Liver (tissue), 9 donors: Measurements from ENCODE around the gene SUPT20H. TPM values are rescaled to one million over a fixed set of nuclear protein-coding genes. Genes with fewer than 3 reads are reported as not detected.
A peak's percentile ranks its signal among the peaks of the same experiment; 100 is the strongest.

Experiments used
- DNase-seq: peaks from one replicate; pipeline ENCODE4 v3.0.0-alpha.2; 2017; ENCODE audit warnings: low spot score
- H3K27ac ChIP-seq, 2 donors: one replicate each; pipeline ENCODE4 v1.7.0; 2013; ENCODE audit warnings: inconsistent platforms in 2 of 2, low read length in 2 of 2, control low read depth in 1 of 2, low read depth in 1 of 2, mild to moderate bottlenecking in 1 of 2
- H3K27me3 ChIP-seq, 4 donors: one replicate each; pipeline versions ENCODE4 v1.6.1 to v1.7.0; 2013; ENCODE audit warnings: low read length in 3 of 4, inconsistent platforms in 1 of 4, mild to moderate bottlenecking in 1 of 4, moderate library complexity in 1 of 4; ENCODE audit not compliant: control insufficient read depth in 4 of 4, insufficient read depth in 4 of 4
- H3K36me3 ChIP-seq, 4 donors: one replicate each; pipeline versions ENCODE4 v1.6.1 to v1.7.0; 2013; ENCODE audit warnings: low read length in 3 of 4, mild to moderate bottlenecking in 3 of 4, low read depth in 1 of 4, moderate library complexity in 1 of 4; ENCODE audit not compliant: control insufficient read depth in 4 of 4, insufficient read depth in 3 of 4
- H3K4me1 ChIP-seq, 4 donors: one replicate each; pipeline versions ENCODE4 v1.6.1 to v1.7.0; 2013; ENCODE audit warnings: low read length in 3 of 4, mild to moderate bottlenecking in 3 of 4, moderate library complexity in 1 of 4; ENCODE audit not compliant: control insufficient read depth in 4 of 4, insufficient read depth in 4 of 4
- H3K4me3 ChIP-seq, 3 donors: one replicate each; pipeline versions ENCODE4 v1.6.1 to v1.7.0; 2013; ENCODE audit warnings: low read length in 3 of 3, control low read depth in 1 of 3, low read depth in 1 of 3, mild to moderate bottlenecking in 1 of 3
- H3K9ac ChIP-seq, 2 donors: one replicate each; pipeline ENCODE4 v1.7.0; 2013; ENCODE audit warnings: low read length in 2 of 2, mild to moderate bottlenecking in 2 of 2, moderate library complexity in 2 of 2, control low read depth in 1 of 2, low read depth in 1 of 2
- H3K9me3 ChIP-seq, 4 donors: one replicate each; pipeline versions ENCODE4 v1.6.1 to v1.7.0; 2013; ENCODE audit warnings: low read length in 3 of 4; ENCODE audit not compliant: control insufficient read depth in 4 of 4
- ATF3 ChIP-seq: IDR thresholded peaks from 2 replicates; pipeline ENCODE4 v1.6.1; 2016; ENCODE audit warnings: antibody characterized with exemption
- CTCF ChIP-seq: fragments of 150-350 bp; IDR thresholded peaks from 2 replicates; pipeline ENCODE4 v1.5.1; 2017; ENCODE audit warnings: improper control_type of control experiment, low read depth, low read length; ENCODE audit not compliant: missing input control
- FOXA2 ChIP-seq: IDR thresholded peaks from 2 replicates; pipeline ENCODE4 v1.6.1; 2016; ENCODE audit warnings: antibody characterized with exemption
- GABPA ChIP-seq, 2 donors: IDR thresholded peaks in 1 of 2; conservative IDR thresholded peaks in 1 of 2; 2 replicates each; pipeline ENCODE4 v1.6.1; 2016; ENCODE audit warnings: antibody characterized with exemption in 2 of 2, mild to moderate bottlenecking in 1 of 2, moderate library complexity in 1 of 2
- HNF4A ChIP-seq, 2 donors: conservative IDR thresholded peaks; 2 replicates each; pipeline ENCODE4 v1.6.1; 2016; ENCODE audit warnings: antibody characterized with exemption in 2 of 2, mild to moderate bottlenecking in 2 of 2
- JUND ChIP-seq, 2 donors: IDR thresholded peaks; 2 replicates each; pipeline ENCODE4 v1.6.1; 2016; ENCODE audit warnings: antibody characterized with exemption in 2 of 2
- MAX ChIP-seq: IDR thresholded peaks from 2 replicates; pipeline ENCODE4 v1.6.1; 2016; ENCODE audit warnings: antibody characterized with exemption
- NR2F2 ChIP-seq: IDR thresholded peaks from 2 replicates; pipeline ENCODE4 v1.6.1; 2016; ENCODE audit warnings: antibody characterized with exemption
- RAD21 ChIP-seq, 2 donors: IDR thresholded peaks; 2 replicates each; pipeline ENCODE4 v1.6.1; 2016; ENCODE audit warnings: antibody characterized with exemption in 2 of 2, mild to moderate bottlenecking in 2 of 2
- REST ChIP-seq: IDR thresholded peaks from 2 replicates; pipeline ENCODE4 v1.6.1; 2016; ENCODE audit warnings: antibody characterized with exemption, mild to moderate bottlenecking
- SP1 ChIP-seq: IDR thresholded peaks from 2 replicates; pipeline ENCODE4 v1.6.1; 2018; ENCODE audit warnings: antibody characterized with exemption, mild to moderate bottlenecking
- TAF1 ChIP-seq: conservative IDR thresholded peaks from 2 replicates; pipeline ENCODE4 v1.6.1; 2016; ENCODE audit warnings: antibody characterized with exemption, mild to moderate bottlenecking
- YY1 ChIP-seq: IDR thresholded peaks from 2 replicates; pipeline ENCODE4 v1.6.1; 2016; ENCODE audit warnings: antibody characterized with exemption, mild to moderate bottlenecking
- ZBTB33 ChIP-seq: IDR thresholded peaks from 2 replicates; pipeline ENCODE4 v1.6.1; 2016; ENCODE audit warnings: antibody characterized with exemption
- WGBS: extraction: QIAGEN DNeasy Blood & Tissue Kit; methylation state at CpG from one replicate; pipeline ENCODE4 v1.1.7; 2013; 5-methylcytosine and 5-hydroxymethylcytosine counted together
- polyA plus RNA-seq, 2 donors: library from polyadenylated mRNA; stranded (reverse) in 1 of 2; unstranded in 1 of 2; fragments of 200-250 nt in 1 of 2; fragments of >200 nt in 1 of 2; fragmentation: Nextera tagmentation in 1 of 2; extraction: Ambion mirVana in 1 of 2; gene quantifications; one replicate each; pipeline versions ENCODE4 v1.2.1 to v1.2.3, GENCODE V29; 2013 to 2015
- total RNA-seq, 2 donors: library from RNA; depleted of rRNA; stranded (reverse); fragments of >200 nt; gene quantifications; one replicate each; pipeline ENCODE4 v1.2.3, GENCODE V29; 2014
- donor health status: healthy.
- donor health status: healthy.
- donor health status: healthy.
- donor health status: healthy.
- donor health status: healthy.

The SUPT20H gene
- total and polyA plus RNA-seq, 4 donors = 6.5 to 23.1 (median 17.1) TPM

- TF ChIP-seq NR2F2 (no peak), RAD21 (IDR thresholded peaks at IDR 0.05) (no peak), ZBTB33 (no peak), GABPA (IDR thresholded peaks at IDR 0.05 in 1 of 2, conservative IDR thresholded peaks at IDR 0.05 in 1 of 2) (no peak), TAF1 (no peak)
- WGBS = 91% methylated on average over 2 of the region's 2 CpGs
- DNase-seq = no peak
Observed at GRCh38 chr13:37076818-37077217, 17.3 kb upstream of the SUPT20H start.

DNA sequence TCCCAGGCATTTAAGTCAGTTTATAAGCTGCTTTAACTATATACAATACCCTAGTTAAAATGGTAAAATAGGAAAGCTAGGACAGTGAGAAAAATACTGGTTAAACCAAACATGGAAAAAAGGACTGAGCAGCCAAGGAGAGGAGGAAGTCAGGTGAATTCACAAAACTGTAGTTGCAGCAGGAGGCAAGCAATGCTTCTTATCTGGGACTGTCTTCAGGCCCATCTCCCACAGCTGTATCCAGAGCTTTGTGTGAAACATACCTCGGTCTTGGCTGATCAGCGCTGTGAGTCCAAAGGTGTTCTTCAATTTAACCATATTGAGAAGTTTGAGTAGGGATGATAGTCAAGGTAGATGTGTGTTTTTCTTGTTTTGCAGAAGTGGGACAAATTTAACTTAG, 15.7 kb upstream of the SUPT20H start:
- H3K4me3 ChIP-seq = no peak overlapping the region
- 79% methylated on average over 2 of the region's 2 CpGs for WGBS
- H3K9me3 ChIP-seq = no peaks in the 10 kb centered on the region
- H3K9ac ChIP-seq = no peak overlapping the region
- no peak for DNase-seq
- no peak overlapping the region for H3K27ac ChIP-seq
- H3K36me3 ChIP-seq = no peaks in the 10 kb centered on the region
- TF ChIP-seq HNF4A (conservative IDR thresholded peaks at IDR 0.05) (no peak), YY1 (no peak), MAX (no peak), ATF3 (no peak), NR2F2 (no peak), SP1 (no peak), FOXA2 (no peak), JUND (IDR thresholded peaks at IDR 0.05) (no peak), TAF1 (no peak), REST (no peak)
- H3K4me1 ChIP-seq = peaks cover 0 to 8% (median 0%) of the 10 kb centered on the region in 4 donors
- H3K27me3 ChIP-seq = no peaks in the 10 kb centered on the region

More at GRCh38 chr13:37076818-37077217, 17.3 kb upstream of the SUPT20H start:
- H3K36me3 ChIP-seq = no peaks in the 10 kb centered on the region
- H3K4me3 ChIP-seq = no peak overlapping the region
- H3K9me3 ChIP-seq = no peaks in the 10 kb centered on the region
- H3K27ac ChIP-seq = no peak overlapping the region
- no peaks in the 10 kb centered on the region for H3K27me3 ChIP-seq
- peaks cover 0 to 7% (median 0%) of the 10 kb centered on the region in 4 donors for H3K4me1 ChIP-seq
- no peak overlapping the region for H3K9ac ChIP-seq

GRCh38 chr13:37074703-37075102, 15.2 kb upstream of the SUPT20H start:
- Histone ChIP-seq H3K9ac (no peak overlapping the region), H3K36me3 (no peaks in the 10 kb centered on the region), H3K4me1 (peaks cover 0 to 8% (median 0%) of the 10 kb centered on the region in 4 donors), H3K9me3 (no peaks in the 10 kb centered on the region), H3K27ac (no peak overlapping the region), H3K4me3 (no peak overlapping the region), H3K27me3 (no peaks in the 10 kb centered on the region)
- WGBS = 2% methylated on average over 1 of the region's 1 CpG
- TF ChIP-seq CTCF (peak; percentile 48), REST (no peak), RAD21 (IDR thresholded peaks at IDR 0.05) (peak; percentile 64 to 66), GABPA (IDR thresholded peaks at IDR 0.05 in 1 of 2, conservative IDR thresholded peaks at IDR 0.05 in 1 of 2) (no peak)
- no peak for DNase-seq
